ENCODE results near the gene ACSBG1. TPM values are rescaled to one million over a fixed set of nuclear protein-coding genes. Genes with fewer than 3 reads are reported as not detected.

The ACSBG1 gene, protein sequence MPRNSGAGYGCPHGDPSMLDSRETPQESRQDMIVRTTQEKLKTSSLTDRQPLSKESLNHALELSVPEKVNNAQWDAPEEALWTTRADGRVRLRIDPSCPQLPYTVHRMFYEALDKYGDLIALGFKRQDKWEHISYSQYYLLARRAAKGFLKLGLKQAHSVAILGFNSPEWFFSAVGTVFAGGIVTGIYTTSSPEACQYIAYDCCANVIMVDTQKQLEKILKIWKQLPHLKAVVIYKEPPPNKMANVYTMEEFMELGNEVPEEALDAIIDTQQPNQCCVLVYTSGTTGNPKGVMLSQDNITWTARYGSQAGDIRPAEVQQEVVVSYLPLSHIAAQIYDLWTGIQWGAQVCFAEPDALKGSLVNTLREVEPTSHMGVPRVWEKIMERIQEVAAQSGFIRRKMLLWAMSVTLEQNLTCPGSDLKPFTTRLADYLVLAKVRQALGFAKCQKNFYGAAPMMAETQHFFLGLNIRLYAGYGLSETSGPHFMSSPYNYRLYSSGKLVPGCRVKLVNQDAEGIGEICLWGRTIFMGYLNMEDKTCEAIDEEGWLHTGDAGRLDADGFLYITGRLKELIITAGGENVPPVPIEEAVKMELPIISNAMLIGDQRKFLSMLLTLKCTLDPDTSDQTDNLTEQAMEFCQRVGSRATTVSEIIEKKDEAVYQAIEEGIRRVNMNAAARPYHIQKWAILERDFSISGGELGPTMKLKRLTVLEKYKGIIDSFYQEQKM
- polyA plus RNA-seq = under 1 TPM; 0.10 to 0.11 TPM

DNA sequence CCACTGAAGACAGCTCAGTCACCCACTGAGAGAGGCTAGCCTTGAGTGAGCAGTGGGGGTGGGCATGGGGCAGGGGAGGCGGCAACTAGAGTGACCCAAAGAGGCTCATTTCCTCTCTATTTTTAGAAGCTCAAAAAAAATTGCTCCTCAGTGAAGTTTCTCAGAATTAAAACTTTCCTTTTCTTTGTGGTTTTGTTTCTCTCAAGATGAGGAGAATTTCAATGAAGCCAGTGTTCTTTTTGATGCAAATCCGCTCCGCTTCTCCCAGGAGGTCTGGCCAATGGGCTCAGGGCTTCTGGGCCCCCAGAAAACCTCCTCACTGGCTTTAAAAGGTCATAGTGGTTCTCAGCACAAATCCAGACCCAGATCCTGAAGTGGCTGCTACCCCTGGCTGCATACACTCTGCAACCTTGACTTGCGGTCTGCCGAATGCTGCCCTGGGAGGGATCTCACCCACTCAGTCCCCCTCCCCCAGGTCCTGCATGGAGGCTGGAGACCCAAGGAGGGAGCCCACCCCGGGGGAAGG is at the start of gene ACSBG1:
Gene ACSBG1 (minus strand): TSS at position 51 of the 526 bp plus-strand sequence. CDS start 64 bp downstream, outside the sequence.
- Histone ChIP-seq H3K4me1 (ENCODE audit: control insufficient read depth in 2 of 2, insufficient read depth in 2 of 2, low read length in 1 of 2) (no peaks in the 10 kb centered on the region), H3K4me3 (ENCODE audit: low read depth in 1 of 2, low read length in 2 of 2) (no peak within 1 kb of the TSS), H3K27ac (ENCODE audit: low read depth in 2 of 2, low read length in 1 of 2) (no peak within 1 kb of the TSS), H3K27me3 (ENCODE audit: control insufficient read depth in 1 of 2, insufficient read depth in 2 of 2, low read length in 2 of 2) (no peaks in the 10 kb centered on the region), H3K36me3 (ENCODE audit: control insufficient read depth in 2 of 2, insufficient read depth in 2 of 2, low read length in 1 of 2) (no peaks in the 10 kb centered on the region), H3K9me3 (ENCODE audit: control insufficient read depth in 2 of 2, insufficient read depth in 1 of 2, low read depth in 1 of 2, low read length in 1 of 2) (no peaks in the 10 kb centered on the region)
- WGBS, 2 donors = 72 to 76% methylated on average over 6 of the region's 6 CpGs

DNA sequence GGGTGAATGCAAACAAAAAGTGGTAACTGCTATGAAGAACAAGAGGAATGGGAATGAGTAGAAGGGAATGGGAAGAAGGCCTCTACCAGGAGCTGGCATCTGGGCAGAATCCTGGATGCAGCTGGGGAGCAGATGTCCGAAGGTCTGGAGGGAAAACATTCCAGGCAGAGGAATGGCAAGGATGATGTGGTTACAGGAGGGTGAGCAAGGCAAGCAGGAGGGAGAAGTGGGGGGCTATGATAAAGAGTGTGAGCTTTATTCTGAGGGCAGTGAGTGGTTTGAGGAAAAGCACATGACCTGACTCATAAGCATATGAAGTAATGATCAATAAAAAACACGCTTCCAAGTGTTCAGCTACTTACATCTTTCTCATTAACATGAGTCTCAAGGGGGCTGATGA is 48.0 kb upstream of the ACSBG1 start:
- H3K27ac ChIP-seq (ENCODE audit: low read depth in 2 of 2, low read length in 1 of 2) = no peak overlapping the region
- no peaks in the 10 kb centered on the region for H3K4me1 ChIP-seq (ENCODE audit: control insufficient read depth in 2 of 2, insufficient read depth in 2 of 2, low read length in 1 of 2)
- no peak overlapping the region for H3K4me3 ChIP-seq (ENCODE audit: low read depth in 1 of 2, low read length in 2 of 2)
- whole genome bisulfite sequencing, 2 donors = 83 to 84% methylated on average over 2 of the region's 2 CpGs
- H3K9me3 ChIP-seq (ENCODE audit: control insufficient read depth in 2 of 2, insufficient read depth in 1 of 2, low read depth in 1 of 2, low read length in 1 of 2) = no peaks in the 10 kb centered on the region
- H3K36me3 ChIP-seq (ENCODE audit: control insufficient read depth in 2 of 2, insufficient read depth in 2 of 2, low read length in 1 of 2) = peaks cover 19% of the 10 kb centered on the region in 2 donors
- no peaks in the 10 kb centered on the region for H3K27me3 ChIP-seq (ENCODE audit: control insufficient read depth in 1 of 2, insufficient read depth in 2 of 2, low read length in 2 of 2)

DNA sequence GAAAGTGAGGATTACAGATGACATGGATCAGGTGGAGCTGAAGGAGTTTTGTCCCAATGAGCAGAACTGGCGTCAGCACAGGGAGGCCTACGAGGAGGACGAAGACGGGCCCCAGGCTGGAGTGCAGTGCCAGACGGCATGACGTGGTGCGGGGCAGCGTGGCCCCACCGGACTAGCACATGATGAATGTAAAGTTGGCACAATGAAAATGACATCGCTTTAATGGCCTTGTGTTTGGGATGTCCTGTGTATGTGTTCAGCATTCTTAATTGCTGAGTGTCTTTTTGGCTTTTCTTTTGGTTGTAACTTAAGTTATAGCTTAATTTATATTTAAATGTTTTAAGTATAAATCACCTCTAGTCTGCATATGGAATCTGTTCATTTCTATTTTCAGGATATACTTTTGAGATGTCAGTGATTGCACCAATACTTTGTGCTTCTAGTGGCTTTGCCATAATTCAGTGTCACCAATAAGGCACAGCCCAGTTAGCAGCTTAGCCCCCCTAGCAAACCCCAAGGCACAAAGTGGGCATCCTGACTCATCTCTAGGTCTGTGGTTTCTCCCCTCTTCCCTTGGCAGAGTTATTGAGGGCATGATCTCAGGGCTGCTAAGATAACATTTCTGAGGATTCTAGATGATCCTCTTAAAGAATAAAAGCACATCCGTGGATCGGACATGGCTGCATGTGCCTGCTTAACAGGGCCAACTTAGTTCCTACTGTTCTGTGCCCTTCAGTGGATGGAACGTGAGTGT is 46.1 kb upstream of the ACSBG1 start:
- Histone ChIP-seq H3K4me1 (ENCODE audit: control insufficient read depth in 2 of 2, insufficient read depth in 2 of 2, low read length in 1 of 2) (no peaks in the 10 kb centered on the region), H3K9me3 (ENCODE audit: control insufficient read depth in 2 of 2, insufficient read depth in 1 of 2, low read depth in 1 of 2, low read length in 1 of 2) (no peaks in the 10 kb centered on the region), H3K36me3 (ENCODE audit: control insufficient read depth in 2 of 2, insufficient read depth in 2 of 2, low read length in 1 of 2) (peaks cover 11 to 21% of the 10 kb centered on the region in 2 donors), H3K4me3 (ENCODE audit: low read depth in 1 of 2, low read length in 2 of 2) (no peak overlapping the region), H3K27me3 (ENCODE audit: control insufficient read depth in 1 of 2, insufficient read depth in 2 of 2, low read length in 2 of 2) (no peaks in the 10 kb centered on the region), H3K27ac (ENCODE audit: low read depth in 2 of 2, low read length in 1 of 2) (no peak overlapping the region)
- 91 to 95% methylated on average over 13 of the region's 13 CpGs for WGBS, 2 donors

DNA sequence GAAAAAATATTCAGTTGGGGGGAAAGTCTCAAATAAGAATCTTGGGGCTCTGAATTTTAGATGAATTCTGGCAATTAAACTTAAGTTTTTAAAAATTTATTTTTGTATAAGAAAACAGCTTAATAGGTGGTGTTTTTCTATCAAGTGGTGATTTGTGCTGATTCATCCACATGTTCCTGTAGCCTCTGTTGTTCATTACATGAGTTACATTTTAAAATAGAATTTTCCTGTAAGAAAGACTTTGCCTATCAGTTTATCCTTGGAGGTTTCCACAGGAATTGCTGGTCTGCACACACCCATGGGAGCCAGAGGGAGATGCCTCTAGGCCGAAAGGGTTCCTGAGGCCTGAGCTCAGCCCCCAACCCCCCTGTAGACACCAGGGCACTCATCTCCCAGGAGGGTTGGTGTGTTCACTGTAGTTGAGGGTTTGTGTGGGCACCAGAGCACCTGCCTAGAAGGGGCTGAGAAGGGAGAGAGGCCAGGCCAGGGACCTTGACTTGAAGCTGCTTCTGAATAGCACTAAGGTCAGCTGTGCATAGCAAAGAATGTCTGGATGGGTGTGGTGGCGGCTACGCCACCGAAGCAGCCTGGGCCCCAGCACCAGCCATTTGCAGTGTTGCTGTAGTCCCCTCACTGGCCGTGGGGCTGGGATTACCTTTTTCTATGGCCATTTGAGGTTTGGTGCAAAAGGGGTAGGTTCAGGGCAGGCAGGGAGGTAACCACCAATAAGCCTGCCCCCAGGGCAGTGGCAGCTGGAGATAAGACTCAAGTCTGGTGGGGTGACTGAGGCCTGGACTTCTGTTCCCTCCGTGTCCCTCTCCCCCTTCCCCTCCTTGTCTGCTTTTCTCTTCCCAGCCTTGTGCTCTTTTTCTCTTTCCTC is 41.9 kb upstream of the ACSBG1 start:
- Histone ChIP-seq H3K4me1 (ENCODE audit: control insufficient read depth in 2 of 2, insufficient read depth in 2 of 2, low read length in 1 of 2) (no peaks in the 10 kb centered on the region), H3K27me3 (ENCODE audit: control insufficient read depth in 1 of 2, insufficient read depth in 2 of 2, low read length in 2 of 2) (no peaks in the 10 kb centered on the region), H3K36me3 (ENCODE audit: control insufficient read depth in 2 of 2, insufficient read depth in 2 of 2, low read length in 1 of 2) (peaks cover 14 to 17% of the 10 kb centered on the region in 2 donors), H3K4me3 (ENCODE audit: low read depth in 1 of 2, low read length in 2 of 2) (no peak overlapping the region), H3K9me3 (ENCODE audit: control insufficient read depth in 2 of 2, insufficient read depth in 1 of 2, low read depth in 1 of 2, low read length in 1 of 2) (no peaks in the 10 kb centered on the region), H3K27ac (ENCODE audit: low read depth in 2 of 2, low read length in 1 of 2) (no peak overlapping the region)
- 87 to 91% methylated on average over 6 of the region's 6 CpGs for WGBS, 2 donors

DNA sequence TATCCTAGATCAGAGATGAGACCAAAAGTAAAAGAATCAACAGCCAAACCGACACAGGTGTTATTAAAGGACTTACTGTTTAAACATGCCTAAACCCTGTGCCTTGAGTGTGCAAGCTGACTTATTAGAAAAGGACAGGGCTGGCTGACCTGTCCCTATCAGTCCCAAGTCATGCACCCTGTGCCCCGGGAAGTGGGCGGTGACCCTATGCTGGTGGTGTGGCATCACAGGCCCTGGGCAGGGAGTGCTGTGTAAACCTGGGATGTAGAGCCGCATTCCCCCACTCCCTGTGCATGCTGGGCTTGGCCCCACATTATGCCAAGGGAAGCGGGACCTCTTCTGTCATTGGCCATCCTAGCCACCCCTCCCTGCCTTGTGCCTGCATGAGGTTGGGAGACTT is 40.6 kb upstream of the ACSBG1 start:
- WGBS, 2 donors = 84 to 94% methylated on average over 5 of the region's 5 CpGs
- H3K27ac ChIP-seq (ENCODE audit: low read depth in 2 of 2, low read length in 1 of 2) = no peak overlapping the region
- no peaks in the 10 kb centered on the region for H3K27me3 ChIP-seq (ENCODE audit: control insufficient read depth in 1 of 2, insufficient read depth in 2 of 2, low read length in 2 of 2)
- H3K4me1 ChIP-seq (ENCODE audit: control insufficient read depth in 2 of 2, insufficient read depth in 2 of 2, low read length in 1 of 2) = no peaks in the 10 kb centered on the region
- peaks cover 9 to 15% of the 10 kb centered on the region in 2 donors for H3K36me3 ChIP-seq (ENCODE audit: control insufficient read depth in 2 of 2, insufficient read depth in 2 of 2, low read length in 1 of 2)
- H3K4me3 ChIP-seq (ENCODE audit: low read depth in 1 of 2, low read length in 2 of 2) = no peak overlapping the region
- no peaks in the 10 kb centered on the region for H3K9me3 ChIP-seq (ENCODE audit: control insufficient read depth in 2 of 2, insufficient read depth in 1 of 2, low read depth in 1 of 2, low read length in 1 of 2)

DNA sequence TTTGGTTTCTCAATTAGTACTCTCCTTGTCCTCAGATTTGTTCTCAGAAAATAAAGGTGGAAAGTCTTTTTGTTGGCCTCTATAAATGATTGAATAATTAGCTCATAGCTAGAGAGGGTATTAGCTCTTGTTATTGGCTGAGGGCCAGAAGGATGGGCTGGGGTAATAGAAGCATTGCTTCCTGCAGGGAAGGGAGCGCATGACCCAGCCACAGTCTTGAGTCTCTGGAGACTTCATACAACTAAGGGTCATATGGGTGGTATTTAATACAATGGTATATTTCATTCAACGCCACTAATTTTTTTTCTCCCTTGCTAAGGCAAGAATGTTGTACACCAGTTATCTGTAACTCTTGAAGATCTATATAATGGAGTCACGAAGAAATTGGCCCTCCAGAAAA is 38.4 kb upstream of the ACSBG1 start:
- 91 to 94% methylated on average over 3 of the region's 3 CpGs for WGBS, 2 donors
- Histone ChIP-seq H3K27me3 (ENCODE audit: control insufficient read depth in 1 of 2, insufficient read depth in 2 of 2, low read length in 2 of 2) (no peaks in the 10 kb centered on the region), H3K4me3 (ENCODE audit: low read depth in 1 of 2, low read length in 2 of 2) (no peak overlapping the region), H3K9me3 (ENCODE audit: control insufficient read depth in 2 of 2, insufficient read depth in 1 of 2, low read depth in 1 of 2, low read length in 1 of 2) (no peaks in the 10 kb centered on the region), H3K27ac (ENCODE audit: low read depth in 2 of 2, low read length in 1 of 2) (no peak overlapping the region), H3K36me3 (ENCODE audit: control insufficient read depth in 2 of 2, insufficient read depth in 2 of 2, low read length in 1 of 2) (peaks cover 4 to 11% of the 10 kb centered on the region in 2 donors), H3K4me1 (ENCODE audit: control insufficient read depth in 2 of 2, insufficient read depth in 2 of 2, low read length in 1 of 2) (no peaks in the 10 kb centered on the region)

DNA sequence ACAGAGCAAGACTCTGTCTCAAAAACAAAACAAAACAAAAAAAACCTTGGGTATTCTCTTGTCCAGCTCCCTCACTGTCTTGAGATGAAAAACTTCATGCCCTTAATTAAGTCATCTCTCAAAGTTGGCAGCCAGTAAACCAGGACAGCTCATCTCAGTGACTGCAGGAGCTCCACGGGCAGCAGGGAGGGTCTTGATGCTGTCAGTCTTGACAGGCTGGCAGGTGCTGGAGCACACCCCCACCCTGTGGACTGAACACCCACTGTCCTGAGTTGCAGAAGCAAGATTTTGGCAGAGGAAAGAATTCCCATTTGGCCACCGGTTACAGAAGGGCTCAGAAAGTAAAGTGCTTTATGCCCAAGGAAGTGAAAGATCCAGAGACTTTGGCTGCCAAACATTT is 38.0 kb upstream of the ACSBG1 start:
- WGBS, 2 donors = 78 to 83% methylated on average over 2 of the region's 2 CpGs
- Histone ChIP-seq H3K27me3 (ENCODE audit: control insufficient read depth in 1 of 2, insufficient read depth in 2 of 2, low read length in 2 of 2) (no peaks in the 10 kb centered on the region), H3K4me3 (ENCODE audit: low read depth in 1 of 2, low read length in 2 of 2) (no peak overlapping the region), H3K27ac (ENCODE audit: low read depth in 2 of 2, low read length in 1 of 2) (no peak overlapping the region), H3K36me3 (ENCODE audit: control insufficient read depth in 2 of 2, insufficient read depth in 2 of 2, low read length in 1 of 2) (peaks cover 4 to 9% of the 10 kb centered on the region in 2 donors), H3K4me1 (ENCODE audit: control insufficient read depth in 2 of 2, insufficient read depth in 2 of 2, low read length in 1 of 2) (no peaks in the 10 kb centered on the region), H3K9me3 (ENCODE audit: control insufficient read depth in 2 of 2, insufficient read depth in 1 of 2, low read depth in 1 of 2, low read length in 1 of 2) (no peaks in the 10 kb centered on the region)

DNA sequence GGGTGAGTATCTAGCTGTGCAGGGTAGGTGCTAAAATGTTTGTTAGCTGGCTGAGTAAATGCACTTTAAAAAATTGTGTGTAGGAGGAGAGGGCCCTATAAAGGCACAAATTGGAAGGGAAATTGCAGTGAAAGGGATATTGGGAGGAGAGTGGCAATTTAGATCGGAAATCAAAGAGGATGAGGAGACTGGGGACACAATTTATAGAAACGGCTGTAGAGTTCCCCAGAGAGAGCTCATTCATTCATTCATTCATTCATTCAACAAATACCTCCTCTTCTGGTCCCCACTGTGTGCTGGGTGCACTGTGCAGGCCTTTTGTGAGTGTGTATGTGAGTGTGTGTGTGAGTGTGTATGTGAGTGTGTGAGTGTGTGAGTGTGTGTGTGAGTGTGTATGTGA is 32.4 kb upstream of the ACSBG1 start:
- peak overlapping the region in 1 of 2 donors; percentile 73 for H3K27ac ChIP-seq (ENCODE audit: low read depth in 2 of 2, low read length in 1 of 2)

More for the DNA sequence above, 32.4 kb upstream of the ACSBG1 start:
- no peak overlapping the region for H3K4me3 ChIP-seq (ENCODE audit: low read depth in 1 of 2, low read length in 2 of 2)
- H3K4me1 ChIP-seq (ENCODE audit: control insufficient read depth in 2 of 2, insufficient read depth in 2 of 2, low read length in 1 of 2) = peaks cover 2 to 14% of the 10 kb centered on the region in 2 donors
- 72 to 84% methylated on average over 2 of the region's 2 CpGs for WGBS, 2 donors
- H3K36me3 ChIP-seq (ENCODE audit: control insufficient read depth in 2 of 2, insufficient read depth in 2 of 2, low read length in 1 of 2) = peaks cover 0 to 2% of the 10 kb centered on the region in 2 donors
- no peaks in the 10 kb centered on the region for H3K27me3 ChIP-seq (ENCODE audit: control insufficient read depth in 1 of 2, insufficient read depth in 2 of 2, low read length in 2 of 2)
- H3K9me3 ChIP-seq (ENCODE audit: control insufficient read depth in 2 of 2, insufficient read depth in 1 of 2, low read depth in 1 of 2, low read length in 1 of 2) = no peaks in the 10 kb centered on the region
